Measurements from ENCODE around the gene PHF14.

Gene PHF14

DNA sequence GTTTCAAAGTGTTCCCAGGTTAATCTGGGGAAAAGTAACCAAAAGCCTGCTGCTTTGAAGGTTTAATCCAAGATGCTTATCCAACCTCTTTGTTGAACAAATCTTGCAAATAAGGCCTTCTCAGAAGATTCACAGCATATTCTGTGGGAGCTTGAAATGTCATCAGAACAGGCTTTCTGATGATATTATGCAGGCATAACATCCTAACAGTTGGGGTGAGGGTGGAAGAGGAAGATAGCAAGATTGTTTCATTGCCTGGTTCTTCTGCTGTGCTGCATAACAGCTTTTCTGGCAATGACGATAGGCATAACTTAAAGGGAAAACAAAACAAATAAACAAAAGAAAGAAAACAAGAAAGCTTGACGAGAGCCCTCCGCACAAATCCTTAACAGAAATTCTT lies 217.4 kb downstream of the PHF14 start:
- no peak for DNase-seq (ENCODE audit: low read depth)
- TF ChIP-seq, protein P1, sequence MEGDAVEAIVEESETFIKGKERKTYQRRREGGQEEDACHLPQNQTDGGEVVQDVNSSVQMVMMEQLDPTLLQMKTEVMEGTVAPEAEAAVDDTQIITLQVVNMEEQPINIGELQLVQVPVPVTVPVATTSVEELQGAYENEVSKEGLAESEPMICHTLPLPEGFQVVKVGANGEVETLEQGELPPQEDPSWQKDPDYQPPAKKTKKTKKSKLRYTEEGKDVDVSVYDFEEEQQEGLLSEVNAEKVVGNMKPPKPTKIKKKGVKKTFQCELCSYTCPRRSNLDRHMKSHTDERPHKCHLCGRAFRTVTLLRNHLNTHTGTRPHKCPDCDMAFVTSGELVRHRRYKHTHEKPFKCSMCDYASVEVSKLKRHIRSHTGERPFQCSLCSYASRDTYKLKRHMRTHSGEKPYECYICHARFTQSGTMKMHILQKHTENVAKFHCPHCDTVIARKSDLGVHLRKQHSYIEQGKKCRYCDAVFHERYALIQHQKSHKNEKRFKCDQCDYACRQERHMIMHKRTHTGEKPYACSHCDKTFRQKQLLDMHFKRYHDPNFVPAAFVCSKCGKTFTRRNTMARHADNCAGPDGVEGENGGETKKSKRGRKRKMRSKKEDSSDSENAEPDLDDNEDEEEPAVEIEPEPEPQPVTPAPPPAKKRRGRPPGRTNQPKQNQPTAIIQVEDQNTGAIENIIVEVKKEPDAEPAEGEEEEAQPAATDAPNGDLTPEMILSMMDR (conservative IDR thresholded peaks at IDR 0.05; ENCODE audit: low read length) = no peak
- no peak overlapping the region for H3K4me3 ChIP-seq (ENCODE audit: low read length)

DNA sequence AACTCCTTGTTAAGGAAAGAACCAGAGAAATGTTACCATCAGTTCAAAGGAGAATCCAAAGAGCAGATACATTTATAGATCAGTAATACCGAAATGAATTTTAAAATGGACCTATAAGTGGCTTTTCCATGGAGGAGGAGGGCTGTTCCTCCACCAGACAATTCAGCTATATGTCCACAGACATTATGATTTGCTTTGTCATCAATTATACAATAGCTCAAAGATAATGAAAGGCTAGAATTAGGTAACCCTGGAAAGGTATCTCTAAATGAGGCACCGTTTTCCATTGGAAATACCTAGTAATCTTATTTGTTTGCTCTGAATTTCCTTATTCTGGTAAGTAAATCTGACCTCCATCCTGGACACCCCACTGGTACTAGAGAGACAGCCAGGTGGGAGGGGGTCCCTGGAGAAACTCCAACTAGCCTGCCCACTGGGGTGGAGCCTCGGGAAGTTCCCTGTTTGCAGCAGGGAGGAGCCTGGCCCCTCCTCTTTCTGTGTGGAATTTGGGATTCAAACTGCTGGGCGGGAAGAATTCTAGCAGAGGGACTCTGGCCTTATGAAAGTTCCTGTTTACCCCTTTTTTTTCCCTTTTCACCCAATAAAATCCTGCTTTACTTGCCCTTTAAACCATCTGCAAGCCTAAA lies 218.0 kb downstream of the PHF14 start:
- no peak overlapping the region for H3K4me3 ChIP-seq (ENCODE audit: low read length)
- TF ChIP-seq, protein P1 (conservative IDR thresholded peaks at IDR 0.05; ENCODE audit: low read length) = no peak
- no peak for DNase-seq (ENCODE audit: low read depth)

DNA sequence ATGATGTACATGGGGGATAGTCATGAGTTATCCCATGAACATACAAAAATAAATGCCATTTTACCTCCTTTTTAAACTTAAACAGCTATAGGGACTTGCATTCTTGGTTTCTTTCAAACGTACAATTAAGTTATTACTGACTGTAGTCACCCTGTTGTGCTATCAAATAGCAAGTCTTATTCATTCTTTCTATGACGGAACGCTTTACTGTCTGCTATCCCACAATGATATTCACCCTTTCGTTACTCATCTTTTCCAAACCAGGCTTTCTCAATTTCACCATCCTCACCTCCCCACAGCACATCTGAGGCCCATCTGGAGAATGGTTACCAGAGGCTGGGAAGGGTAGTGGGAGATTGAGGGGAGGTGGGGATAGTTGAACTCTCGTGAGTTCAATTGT lies 218.8 kb downstream of the PHF14 start:
- peak overlapping the region; percentile 58 for H3K4me3 ChIP-seq (ENCODE audit: low read length)

DNA sequence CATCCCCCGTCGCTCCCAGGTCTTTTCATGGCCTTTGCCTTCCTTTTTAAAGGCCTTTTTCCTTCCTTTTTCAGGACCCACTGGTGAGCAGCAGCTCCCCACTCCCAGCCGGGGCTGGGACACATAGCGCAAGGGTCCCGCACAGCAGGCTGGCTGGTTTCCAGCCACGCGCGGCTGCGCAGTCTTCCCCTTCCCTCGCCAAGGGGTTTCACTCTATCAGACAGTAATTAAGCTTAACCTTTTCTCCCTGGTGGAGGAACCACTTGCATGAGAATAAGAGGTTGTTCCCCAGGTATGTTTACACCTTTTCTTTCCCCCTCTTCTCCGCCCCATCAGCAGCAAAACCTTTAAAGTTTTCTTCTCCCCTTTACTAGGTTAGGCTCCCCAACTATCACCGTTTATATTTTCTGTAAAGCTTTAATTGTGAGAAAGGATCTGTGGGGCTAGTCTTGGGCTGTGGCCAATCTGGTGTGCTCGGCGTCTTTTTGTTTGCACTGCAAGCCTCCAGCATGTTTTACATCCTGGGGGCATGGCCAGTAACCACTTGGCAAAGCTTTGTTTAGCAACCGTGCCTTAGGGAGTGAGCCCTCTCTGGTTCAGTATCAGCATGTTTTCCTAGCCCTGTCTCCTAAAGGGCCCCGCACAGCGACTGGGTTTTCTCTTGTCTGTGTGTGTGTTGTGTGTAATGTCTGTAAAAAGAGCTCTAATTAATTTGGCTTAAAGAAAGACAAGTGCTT lies 219.6 kb downstream of the PHF14 start:
- DNase-seq (ENCODE audit: low read depth) = peak; percentile 65
- TF ChIP-seq, protein P1 (conservative IDR thresholded peaks at IDR 0.05; ENCODE audit: low read length) = no peak; the same call in 1 of the 2 replicates
- peak overlapping the region; percentile 58 for H3K4me3 ChIP-seq (ENCODE audit: low read length)

More for the DNA sequence above, 218.8 kb downstream of the PHF14 start:
- TF ChIP-seq, protein P1 (conservative IDR thresholded peaks at IDR 0.05; ENCODE audit: low read length) = no peak
- peak; percentile 76 for DNase-seq (ENCODE audit: low read depth)

DNA sequence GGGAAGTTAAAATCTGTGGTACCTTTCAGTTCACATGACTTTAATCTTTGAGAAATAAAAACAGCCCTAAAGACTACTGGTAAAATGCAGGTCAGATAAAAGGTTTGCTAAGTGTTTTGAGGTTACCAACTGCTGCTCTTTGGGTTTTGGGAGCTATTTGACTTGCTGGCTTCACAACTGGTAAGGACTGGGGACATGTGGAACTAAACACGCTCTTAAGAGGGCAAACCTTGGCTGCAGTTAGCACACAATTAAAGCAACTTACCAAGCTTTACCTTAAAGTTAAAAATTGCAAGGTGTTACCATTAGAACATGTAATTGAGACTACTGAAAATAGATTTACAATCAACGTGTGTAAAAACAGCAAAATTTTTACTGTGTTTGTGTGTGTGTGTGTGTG lies 220.2 kb downstream of the PHF14 start:
- peak overlapping the region; percentile 58 for H3K4me3 ChIP-seq (ENCODE audit: low read length)
- DNase-seq (ENCODE audit: low read depth) = no peak
- TF ChIP-seq, protein P1 (conservative IDR thresholded peaks at IDR 0.05; ENCODE audit: low read length) = no peak

DNA sequence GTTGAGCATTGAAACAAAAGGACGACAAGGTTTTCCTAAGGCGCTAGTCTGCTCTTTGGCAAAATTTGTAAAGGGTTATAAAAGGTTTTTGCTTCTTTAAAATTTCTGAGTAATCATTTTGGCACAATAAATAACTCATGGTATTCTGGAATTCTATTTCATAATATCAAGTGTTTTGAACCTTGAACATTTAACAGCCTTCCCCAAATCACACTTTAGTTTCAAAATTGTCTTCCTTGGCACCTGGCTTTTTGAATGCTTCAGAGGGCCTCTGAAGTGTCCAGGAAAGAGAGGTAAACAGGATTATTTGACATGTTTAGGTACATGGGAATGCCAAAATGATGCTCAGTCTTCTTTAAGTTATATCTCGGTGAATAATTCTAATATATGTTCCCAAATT lies 220.8 kb downstream of the PHF14 start:
- TF ChIP-seq, protein P1 (conservative IDR thresholded peaks at IDR 0.05; ENCODE audit: low read length) = no peak
- no peak overlapping the region for H3K4me3 ChIP-seq (ENCODE audit: low read length)
- peak; percentile 29 for DNase-seq (ENCODE audit: low read depth)

DNA sequence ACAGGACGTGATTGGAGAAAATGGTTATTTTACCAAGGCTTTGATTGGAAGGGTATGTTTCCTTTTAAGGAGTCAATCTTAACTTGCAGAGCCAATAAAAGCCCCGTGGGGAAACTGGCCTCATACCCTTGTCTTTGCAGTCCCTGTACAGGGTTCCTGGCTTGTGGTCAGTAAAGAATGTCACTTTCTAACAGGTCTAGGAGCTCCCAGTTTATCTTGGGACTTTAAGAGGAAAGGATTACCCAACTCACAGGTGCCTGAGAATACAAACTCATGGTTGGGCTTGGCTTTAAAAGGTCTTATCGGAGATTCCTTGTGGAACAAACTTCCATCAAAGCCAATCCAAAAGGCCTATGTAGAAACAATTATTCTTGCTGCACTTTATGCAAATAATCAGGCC lies 221.8 kb downstream of the PHF14 start:
- no peak overlapping the region for H3K4me3 ChIP-seq (ENCODE audit: low read length)
- TF ChIP-seq, protein P1 (conservative IDR thresholded peaks at IDR 0.05; ENCODE audit: low read length) = no peak
- no peak for DNase-seq (ENCODE audit: low read depth)

All from AG10803 (cell line).